Measurements from ENCODE around the gene NEK9. TPM values are rescaled to one million over a fixed set of nuclear protein-coding genes. Genes with fewer than 3 reads are reported as not detected.

The NEK9 gene
- total and polyA plus RNA-seq, 2 experiments from 2014 or later: 16.3 to 31.1 TPM

GRCh38 chr14:75091251-75091650, 35.6 kb downstream of the NEK9 start (continued):
- TF ChIP-seq ZNF462 (CRISPR knock-in tag; IDR thresholded peaks at IDR 0.05) (no peak), ZNF114 (CRISPR knock-in tag; IDR thresholded peaks at IDR 0.05) (no peak), ZNF331 (CRISPR knock-in tag; IDR thresholded peaks at IDR 0.05; ENCODE audit: low read depth) (no peak), NANOG (IDR thresholded peaks at IDR 0.05; ENCODE audit: borderline replicate concordance) (no peak), EZH2 (IDR thresholded peaks at IDR 0.05; ENCODE audit: low read depth, unreplicated experiment) (no peak), JUNB (IDR thresholded peaks at IDR 0.05; ENCODE audit: unreplicated experiment) (no peak), EZH2phosphoT487 (IDR thresholded peaks at IDR 0.05; ENCODE audit: unreplicated experiment) (no peak), ETS1 (IDR thresholded peaks at IDR 0.05) (no peak), POLR2AphosphoS5 (IDR thresholded peaks at IDR 0.05; ENCODE audit: low read depth) (no peak)

- Mint-ChIP-seq H3K4me1 (peaks cover 6% of the 10 kb centered on the region; the same call in 2 of the 3 replicates), H3K9me3 (no peaks in the 10 kb centered on the region; the same call in 2 of the 3 replicates), H3K4me3 (no peak overlapping the region), H3K27ac (no peak overlapping the region), H3K27me3 (ENCODE audit: insufficient read depth, low read depth, poor library complexity) (no peaks in the 10 kb centered on the region), H3K36me3 (ENCODE audit: low read depth) (peaks cover 69% of the 10 kb centered on the region)
- no peak for TF ChIP-seq NANOG (IDR thresholded peaks at IDR 0.05; ENCODE audit: borderline replicate concordance)
- no peak for TF ChIP-seq ZNF114 (CRISPR knock-in tag; IDR thresholded peaks at IDR 0.05)
- no peak for TF ChIP-seq REST (IDR thresholded peaks at IDR 0.05; ENCODE audit: unreplicated experiment)
- TF ChIP-seq JUNB (IDR thresholded peaks at IDR 0.05; ENCODE audit: unreplicated experiment): no peak
- no peak for TF ChIP-seq POLR2AphosphoS5 (IDR thresholded peaks at IDR 0.05; ENCODE audit: low read depth)
- no peak overlapping the region for H3K27ac ChIP-seq (ENCODE audit: low read depth)
- no peak overlapping the region for H2AFZ ChIP-seq
- no peaks in the 10 kb centered on the region for H3K27me3 ChIP-seq (ENCODE audit: insufficient read depth)
- no peak for DNase-seq (ENCODE audit: low spot score)
- H3K9me2 ChIP-seq (ENCODE audit: insufficient read depth): no peaks in the 10 kb centered on the region
- no peak overlapping the region for H3K4me3 ChIP-seq
- H3K4me1 ChIP-seq (ENCODE audit: insufficient read depth): no peaks in the 10 kb centered on the region; the same call in 1 of the 2 replicates
- 0 out of 2 replicates have a peak, but pooled peaks cover 3% of the 10 kb centered on the region for H3F3A ChIP-seq (replicated peaks; ENCODE audit: low read depth)
- H4K20me1 ChIP-seq (replicated peaks; ENCODE audit: insufficient read depth): no peaks in the 10 kb centered on the region
- peaks cover 31% of the 10 kb centered on the region for H3K36me3 ChIP-seq (ENCODE audit: insufficient read depth)
- no peaks in the 10 kb centered on the region for H3K79me2 ChIP-seq (replicated peaks; ENCODE audit: insufficient read depth)
- H3K4me2 ChIP-seq: no peak overlapping the region
- no peak for ATAC-seq
Measured at GRCh38 chr14:75090353-75090752, 36.5 kb downstream of the NEK9 start.
